ENCODE measurements around the gene NEUROD2.
"Not testable (repeated sequence)": the region's sequence is repeated elsewhere in the genome, so short reads cannot be mapped to it uniquely, and the experiment has no call there.

Gene NEUROD2

DNA sequence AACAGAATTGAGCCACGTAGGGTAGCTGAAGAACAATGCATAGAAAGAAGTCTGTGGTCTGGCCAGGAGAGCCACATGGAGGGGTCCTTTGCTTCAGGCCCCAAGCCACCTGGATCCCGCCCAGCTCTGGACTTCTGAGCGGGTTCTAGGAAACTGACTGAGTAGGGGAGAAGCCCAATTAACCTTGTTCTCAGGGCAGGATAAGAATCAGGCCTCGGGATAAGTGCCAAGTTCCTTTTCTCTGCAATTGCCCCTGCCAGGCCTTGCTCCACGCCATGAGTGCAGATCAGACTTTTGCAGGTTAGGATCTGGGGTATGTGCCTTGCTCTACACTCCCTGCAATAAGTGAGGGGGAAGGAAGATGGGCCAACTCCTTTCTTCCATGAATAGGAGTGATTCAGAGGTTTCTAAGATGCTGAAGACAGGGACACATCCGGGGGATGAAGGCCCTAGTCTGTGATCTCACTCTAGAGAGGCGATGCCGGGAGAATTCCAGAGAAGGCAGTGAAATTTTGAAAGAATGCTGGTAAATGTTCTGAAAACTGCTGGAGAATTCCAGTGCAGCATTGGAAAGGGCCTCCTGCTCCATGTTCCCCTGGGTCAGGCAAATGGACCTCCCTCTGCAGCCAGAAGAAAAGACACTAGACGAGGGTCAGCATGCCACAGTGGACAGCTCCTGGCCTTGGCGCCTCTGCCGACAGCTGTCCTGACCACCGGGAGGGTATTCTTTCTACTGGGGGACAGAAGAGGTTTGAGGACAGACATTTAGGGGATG lies 5.8 kb downstream of the NEUROD2 start:
- DNase-seq: no peak

DNA sequence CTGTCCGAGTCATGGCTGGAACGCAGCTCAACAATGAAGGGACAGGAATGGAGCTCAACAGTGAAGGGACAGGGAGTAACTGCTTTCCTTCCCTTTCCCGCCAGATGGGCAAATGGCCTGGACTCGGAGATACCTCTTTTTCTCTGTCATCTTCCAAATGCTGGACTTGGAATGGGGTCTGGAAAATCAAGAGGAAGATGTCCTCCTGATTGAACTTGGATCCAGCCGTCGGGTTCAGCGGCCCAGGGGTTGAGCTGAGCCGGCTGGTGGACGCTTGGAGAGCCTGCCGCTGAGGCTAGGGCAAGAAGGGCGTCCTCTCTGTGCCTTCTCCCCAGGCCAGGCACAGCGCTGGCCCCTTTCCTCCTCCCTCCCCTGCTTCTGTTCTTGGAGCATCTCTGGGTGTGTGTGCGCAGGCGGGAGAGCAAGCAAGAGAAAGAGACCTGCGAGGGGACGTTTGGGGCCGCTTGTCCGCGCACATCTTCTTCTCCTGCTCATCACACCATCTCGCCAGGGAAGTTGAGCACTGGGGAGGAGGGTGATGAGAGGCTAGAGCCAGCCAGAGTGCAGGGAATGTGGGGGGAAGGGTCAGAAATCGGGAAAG lies 6.6 kb downstream of the NEUROD2 start:
- DNase-seq: no peak

DNA sequence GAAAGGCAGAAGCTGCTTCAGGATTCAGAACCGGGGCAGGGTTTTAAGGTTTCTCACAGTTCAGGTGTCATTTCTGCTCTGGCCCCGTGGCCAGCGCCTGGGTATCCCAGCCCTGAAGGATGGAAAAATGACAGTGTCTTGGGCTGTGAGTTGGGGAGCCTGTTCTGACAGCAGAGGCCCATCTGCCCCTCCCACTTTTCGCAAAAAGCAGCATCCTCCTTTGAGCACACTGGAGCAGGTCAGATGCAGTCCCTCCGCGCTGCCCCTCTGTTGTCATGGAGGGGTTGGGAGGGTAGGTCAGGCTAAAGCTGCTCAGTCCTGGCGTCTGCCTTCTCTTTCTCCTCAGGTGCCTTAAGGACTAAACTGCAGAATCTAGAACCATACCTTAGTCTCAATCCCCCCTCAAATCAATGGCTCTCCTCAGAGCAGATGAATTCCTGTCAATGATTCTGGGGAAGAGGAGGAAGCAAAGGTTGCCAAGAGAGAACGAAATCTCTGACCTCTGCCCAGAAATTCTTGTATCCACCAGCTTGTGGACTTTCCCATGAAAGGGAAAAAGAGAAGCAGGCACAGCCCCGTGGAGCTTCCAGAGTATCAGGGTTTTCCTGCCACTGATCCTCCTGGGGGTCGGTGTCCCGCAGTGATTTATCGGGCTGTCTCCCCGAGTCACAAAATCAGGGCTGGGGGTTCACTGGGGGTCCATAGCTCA lies 7.3 kb downstream of the NEUROD2 start:
- DNase-seq: no peak

DNA sequence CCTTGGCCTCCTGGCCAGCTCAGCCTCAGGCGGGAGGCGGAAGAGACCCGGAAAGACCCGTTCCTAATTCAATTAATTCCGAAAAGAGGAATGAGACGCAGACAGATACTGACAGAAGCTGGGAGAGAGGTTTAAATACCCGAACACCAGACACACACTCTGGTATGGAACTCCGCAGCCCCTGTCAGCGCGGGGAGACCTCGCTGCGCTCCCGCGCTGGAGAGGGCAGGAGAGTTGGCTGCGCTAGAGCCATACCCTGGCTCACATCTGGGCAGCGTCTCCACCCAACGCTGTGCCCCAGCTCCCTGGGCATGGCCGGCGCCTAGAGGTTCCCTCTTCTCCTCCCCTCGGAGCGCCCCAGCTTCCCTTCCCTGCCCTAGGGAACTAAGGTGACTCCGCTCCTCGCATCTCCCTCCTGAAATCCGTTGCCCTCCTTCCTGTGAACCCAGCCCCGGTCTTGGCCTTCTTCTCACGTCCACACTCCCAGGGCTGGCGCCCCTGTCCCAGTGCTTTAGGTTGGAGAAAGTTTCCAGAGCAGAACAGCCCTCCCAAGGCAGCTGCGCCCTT lies 8.0 kb downstream of the NEUROD2 start:
- no peak for DNase-seq

DNA sequence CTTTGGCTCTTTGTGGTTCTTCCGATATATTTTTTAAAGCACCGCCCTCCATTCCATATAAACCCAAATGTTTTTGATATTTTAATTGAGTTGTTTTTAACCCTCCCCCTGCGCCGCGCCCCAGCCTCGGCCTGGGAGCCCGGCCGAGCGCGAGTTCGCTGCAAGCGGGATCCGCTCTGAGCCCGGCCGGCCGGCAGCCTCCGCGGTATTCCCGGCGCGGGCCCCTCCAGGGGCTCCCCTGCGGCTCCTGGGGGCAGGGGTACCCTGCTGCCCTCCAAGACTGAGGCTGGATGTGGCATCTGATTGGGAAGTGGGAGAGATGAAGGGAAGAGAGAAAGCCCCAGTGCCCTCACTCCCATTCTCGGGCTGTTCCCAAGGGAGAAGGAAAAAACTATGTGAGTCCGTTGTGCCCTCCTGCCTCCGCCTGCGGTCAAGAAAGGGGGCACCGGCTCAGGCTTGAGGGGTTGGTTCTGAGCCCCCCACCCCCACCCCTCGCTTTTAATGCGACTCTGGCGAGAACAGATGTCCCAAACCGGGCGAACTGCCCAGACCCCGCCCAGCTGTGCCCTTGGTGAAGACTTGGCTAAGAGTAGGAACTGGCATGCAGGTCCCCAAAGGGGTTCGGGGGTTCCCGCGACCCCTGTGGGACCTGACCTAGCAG lies 8.6 kb downstream of the NEUROD2 start:
- DNase-seq: no peak

DNA sequence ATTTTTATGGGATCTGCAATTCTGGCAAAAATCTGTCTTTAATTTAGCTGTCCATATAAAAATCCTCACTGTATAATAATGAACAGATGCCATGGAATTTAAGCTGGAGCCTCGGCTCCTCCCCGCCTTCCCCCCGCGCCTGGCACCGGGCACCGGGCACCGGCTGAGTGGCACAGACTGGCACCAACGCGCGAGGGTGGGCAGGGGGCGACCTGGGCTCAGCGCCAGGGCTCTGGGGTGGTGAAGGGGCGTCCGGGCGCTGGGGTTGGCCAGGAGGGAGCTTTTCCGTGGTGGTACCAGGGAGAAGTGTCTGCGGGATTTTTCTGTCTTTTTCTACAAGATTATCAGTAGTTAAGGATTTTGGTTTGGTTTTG lies 9.1 kb downstream of the NEUROD2 start:
- no peak for DNase-seq

DNA sequence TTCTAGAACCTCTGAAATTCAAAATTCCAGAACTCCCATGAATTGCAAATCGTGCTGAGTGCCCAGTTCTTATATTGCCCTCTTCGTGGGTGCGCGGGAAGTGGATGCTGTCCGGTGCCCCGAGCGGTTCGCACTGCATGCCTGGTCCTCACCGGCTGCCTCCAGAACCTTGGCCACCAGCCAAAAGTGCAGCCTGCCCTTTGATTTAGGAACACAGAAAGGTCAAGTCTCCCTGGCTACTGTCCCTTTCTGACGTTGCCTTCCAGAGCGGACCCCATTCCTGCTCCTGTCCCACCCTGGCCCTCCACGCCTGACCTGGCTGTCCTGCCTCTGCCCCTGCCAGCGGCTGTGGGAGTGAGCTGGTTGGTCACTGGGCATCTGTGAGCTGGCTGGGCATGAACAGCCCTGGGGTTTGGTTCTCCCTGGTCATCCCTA lies 9.7 kb downstream of the NEUROD2 start:
- no peak for DNase-seq

DNA sequence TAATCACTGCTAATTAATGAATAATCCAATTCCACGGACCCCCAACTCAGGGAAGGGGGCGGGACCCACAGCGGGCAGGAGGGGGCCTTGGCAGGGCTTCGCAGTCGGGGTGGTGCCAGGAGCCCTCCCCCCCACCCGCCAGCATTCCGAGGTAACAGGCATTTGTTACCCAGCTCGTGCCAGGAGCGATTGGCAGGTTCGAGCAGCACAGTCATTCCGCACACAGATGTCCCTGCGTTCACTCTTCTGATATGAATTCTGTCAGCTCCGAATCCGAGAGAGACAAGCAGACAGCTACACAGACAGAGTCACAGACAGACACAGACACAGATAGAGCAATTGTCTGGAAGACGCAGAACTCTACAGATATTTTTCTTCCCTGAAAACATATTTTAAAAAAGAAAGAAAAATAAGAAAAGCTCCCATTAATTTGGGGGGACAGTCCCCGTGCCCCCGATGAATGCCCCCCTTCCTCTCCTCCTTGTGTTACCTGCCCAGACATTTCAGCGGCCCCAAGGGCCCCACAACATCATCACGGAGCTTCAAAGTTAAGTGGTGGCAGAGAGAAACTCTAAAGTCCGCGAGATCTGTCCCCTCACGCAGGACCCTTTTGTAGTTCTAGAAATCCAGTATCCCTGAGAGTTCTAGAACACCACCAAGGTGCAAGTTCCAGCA lies 10.2 kb downstream of the NEUROD2 start:
- no peak for DNase-seq

DNA sequence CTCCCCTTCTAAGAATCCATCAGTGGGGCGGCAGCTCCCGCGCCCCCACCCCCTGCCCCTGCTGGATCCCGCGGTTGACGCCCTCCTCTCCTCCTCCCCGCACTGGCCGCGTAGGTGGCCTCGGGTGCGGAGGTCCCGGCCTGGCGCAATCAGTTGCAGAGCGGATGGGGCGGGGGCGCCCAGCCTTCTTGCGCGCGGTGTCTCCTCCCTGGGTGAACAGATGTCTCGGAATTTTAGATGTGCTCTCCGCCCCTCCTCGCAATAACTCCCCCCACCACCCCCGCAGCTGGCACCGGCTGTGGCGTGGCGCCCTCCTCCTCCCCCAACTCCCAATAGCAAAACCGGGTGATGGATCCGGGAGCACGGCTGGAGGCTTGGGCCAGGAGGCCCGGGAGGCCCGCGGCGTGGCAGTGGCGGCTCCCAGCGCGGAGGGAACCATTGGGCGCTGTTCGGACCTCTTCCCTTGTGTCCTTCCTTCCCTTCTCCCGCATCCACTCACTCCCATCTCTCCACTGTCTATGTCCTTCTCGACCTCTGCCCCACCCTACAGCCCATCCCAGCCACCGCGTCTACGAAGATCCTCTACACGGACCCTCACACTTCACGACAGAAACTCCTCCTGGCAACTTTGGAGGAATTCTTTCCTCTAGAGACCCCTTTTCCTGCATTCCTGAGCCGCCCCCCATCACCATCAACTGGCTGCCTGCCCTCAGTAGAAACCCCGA lies 11.0 kb downstream of the NEUROD2 start:
- DNase-seq: no peak

DNA sequence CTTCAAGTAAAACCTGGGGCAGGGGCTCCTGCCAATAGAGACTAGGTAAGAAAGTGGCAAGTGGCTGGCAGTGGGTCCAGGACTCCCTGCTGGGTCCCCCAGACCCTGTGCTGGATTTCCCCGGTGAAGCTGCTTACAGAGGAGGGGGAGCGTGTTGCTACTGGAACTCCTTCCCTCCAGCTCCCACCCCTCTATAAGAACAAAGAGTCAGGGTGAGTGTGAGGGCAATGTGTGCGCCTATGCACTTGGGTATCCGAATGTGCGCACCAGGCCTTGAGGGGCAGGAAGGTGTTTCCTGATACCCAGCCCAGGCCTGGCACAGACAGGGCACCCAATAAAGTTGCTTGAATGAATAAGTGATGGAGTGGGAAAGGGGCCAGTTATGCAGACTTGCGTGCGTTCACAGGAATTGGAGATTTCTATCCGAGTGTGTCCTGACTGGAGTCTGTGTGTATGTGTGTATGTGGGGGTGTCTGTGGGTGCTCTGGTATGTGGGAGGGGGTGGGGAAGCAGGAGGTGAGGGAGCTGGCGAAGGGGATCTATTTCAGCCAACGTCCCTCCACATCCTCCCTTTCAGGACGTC lies 11.7 kb downstream of the NEUROD2 start:
- no peak for DNase-seq

DNA sequence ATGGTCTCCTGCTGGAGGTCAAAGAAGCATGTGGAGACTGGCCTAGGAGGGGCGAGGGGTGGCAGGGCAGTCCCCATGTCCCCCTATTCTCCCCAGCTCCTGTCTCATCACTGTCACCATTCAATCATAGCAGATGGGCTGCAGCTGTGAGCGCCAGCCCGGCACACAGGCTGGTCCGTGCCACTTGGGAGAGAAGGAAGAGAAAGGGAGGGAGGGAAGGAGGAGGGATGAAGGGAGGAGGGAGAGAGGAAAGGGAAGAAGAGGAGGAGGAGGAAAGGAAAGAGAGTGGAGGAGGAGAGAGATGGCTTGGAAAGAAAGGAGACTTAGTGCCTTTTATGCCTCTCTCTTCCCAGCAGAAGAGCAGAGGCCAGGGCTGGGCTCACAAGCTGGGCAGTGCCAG lies 12.4 kb downstream of the NEUROD2 start:
- no peak for DNase-seq

DNA sequence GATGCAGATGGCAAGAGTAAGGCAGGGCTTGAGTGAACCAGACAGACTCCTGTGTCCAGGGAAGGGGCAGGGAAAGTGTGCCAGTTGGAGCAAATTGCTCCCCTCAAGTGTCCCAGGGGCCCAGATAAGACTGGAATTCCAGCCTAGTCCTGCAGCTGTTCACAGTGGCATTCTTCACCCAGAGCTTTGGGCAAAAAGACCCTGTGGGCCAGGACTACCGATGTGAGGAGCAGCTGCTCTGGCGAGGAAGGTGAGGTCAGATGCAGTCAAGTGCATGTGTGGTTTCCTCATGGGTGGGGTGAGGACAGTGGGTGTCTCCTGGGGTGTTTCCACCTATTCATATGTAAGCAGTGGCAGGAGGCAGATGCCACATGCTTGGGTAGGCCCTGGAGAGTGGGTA lies 14.3 kb downstream of the NEUROD2 start:
- DNase-seq: no peak

DNA sequence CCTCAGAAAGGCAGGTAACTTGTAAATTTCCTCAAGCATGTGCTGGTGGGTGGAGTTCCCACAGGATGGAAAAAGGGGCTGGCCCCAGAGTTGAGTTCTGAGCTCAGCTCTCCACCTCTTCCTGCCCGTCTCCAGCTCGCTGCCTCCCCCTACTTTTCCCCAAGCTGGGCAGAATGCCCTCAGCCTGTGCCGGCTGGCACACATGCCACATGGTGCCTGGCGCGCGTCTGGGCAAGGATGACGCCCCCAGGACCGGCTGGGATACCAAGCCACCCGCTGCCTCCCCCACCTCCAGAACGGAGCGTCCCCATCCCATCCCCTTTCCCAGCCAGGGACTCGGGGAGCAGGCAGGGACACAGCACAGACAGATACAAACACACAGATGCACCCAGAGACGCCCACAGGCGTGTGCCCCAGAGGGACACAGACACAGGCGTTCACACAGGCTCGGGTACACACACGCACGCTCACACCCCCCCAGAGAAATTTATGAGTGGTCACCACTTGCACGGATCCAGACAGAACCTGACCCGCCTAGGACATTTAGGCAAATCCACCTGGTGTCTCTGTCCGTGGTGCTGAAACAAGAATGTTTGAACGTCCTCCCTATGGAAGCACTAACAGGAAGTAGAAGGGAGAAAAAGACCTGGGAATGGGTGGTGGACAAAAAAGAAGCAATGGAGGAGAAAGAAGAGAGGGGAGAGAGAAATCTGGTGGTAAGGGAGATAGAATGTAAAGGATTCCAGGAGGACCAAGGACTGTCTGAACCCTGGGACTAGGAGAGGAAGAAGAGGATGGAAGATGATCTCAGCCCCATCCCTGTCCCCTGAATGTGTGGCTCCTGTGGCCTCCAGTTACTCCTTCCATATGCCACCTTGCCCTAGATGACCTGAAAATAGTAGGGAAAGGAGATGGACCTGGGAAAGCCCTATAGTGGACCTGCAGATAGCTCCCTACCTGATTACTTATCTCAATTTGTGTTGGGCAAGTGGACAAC lies 15.5 kb downstream of the NEUROD2 start:
- no peak for DNase-seq

DNA sequence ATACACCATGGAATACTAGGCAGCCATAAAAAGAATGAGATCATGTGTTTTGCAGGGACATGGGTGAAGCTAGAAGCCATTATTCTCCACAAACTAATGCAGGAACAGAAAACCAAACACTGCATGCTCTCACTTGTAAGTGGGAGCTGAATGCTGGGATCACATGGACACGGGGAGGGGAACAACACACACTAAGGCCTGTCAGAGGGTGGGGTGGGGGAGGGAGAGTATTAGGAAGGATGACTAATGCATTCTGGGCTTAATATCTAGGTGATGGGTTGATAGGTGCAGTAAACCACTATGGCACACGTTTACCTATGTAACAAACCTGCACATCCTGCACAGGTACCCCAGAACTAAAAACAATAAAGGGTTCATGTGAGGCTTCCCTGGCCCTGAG lies 17.5 kb downstream of the NEUROD2 start:
- DNase-seq: not testable (repeated sequence)

DNA sequence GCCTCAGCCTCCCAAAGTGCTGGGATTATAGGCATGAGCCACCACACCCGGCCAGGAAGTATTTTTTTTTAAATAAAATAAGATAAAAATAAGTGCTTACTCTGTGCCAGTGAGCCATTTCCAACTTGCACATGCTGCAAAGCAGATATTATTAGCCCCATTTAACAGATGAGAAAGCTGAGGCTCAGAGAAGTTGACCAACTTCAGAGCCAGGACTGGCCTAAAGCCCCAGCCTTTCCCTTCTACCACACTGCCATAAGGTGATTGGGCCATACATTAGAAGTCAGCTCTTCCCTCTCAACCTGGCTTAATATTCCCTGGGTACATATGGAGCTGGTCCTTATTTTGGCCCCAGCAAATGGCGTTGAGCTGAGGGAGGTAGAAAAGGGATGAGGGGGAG lies 25.1 kb downstream of the NEUROD2 start:
- DNase-seq: no peak

DNA sequence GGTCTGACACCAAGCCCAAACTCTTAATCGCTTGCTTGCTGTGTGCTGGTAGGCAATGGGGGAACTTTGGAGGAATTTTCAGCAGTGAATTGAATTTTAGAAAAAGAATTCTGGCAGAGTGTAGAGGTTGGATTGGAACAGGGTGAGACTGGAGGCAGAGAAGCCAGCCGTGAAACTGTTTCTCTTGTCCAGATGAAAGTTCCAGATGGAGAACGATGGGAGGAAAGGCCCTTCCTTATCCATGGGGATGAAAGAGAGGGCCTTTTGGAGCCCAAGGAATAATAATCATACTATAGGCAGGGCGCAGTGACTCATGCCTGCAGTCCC lies 26.0 kb downstream of the NEUROD2 start:
- DNase-seq: no peak

DNA sequence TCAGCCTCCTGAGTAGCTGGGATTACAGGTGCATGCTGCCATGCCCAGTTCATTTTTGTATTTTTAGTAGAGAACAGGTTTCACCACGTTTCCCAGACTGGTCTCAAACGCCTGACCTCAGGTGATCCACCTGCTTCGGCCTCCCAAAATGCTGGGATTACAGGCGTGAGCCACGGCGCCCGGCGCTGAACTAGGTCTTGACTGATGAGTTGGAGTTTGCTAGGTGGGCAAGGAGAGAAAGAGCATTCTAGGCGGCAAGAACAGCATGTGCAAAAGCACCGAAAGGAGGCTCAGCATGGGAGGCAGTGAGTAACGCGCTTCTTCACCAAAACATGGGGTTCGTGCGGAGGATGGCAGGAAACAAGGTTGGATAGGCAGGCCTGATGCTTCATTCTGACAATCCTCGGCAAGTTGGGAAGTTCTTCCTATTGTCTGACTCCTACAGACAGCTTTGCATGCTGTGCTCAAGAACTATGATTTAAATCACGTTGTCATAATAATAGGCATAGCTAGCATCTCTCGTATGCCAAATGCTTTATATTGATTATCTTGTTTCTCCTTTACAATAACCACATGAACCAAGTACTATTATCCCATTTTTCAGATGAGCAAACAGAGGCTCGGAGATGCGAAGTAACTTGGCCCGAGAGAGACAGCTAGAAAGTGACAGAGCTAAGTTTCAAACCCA lies 26.5 kb downstream of the NEUROD2 start:
- no peak for DNase-seq

DNA sequence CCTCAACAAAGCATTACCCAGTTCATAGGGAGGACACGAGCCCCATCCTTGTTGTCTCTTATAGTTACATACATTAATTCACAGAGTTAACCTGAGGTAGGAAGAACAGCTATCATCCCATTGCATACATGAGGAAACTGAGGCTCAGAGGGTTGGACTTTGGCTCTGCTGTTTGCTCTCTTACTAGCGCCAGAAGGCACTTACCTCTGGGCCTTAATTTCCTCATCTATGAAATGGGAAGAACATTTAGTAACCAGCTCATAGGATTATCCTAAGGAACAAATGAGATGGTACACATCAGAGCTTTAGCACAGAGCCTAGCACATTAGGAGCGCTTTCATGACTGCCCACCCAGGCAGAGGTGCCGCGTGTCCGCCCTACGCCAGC lies 27.6 kb downstream of the NEUROD2 start:
- DNase-seq: no peak

DNA sequence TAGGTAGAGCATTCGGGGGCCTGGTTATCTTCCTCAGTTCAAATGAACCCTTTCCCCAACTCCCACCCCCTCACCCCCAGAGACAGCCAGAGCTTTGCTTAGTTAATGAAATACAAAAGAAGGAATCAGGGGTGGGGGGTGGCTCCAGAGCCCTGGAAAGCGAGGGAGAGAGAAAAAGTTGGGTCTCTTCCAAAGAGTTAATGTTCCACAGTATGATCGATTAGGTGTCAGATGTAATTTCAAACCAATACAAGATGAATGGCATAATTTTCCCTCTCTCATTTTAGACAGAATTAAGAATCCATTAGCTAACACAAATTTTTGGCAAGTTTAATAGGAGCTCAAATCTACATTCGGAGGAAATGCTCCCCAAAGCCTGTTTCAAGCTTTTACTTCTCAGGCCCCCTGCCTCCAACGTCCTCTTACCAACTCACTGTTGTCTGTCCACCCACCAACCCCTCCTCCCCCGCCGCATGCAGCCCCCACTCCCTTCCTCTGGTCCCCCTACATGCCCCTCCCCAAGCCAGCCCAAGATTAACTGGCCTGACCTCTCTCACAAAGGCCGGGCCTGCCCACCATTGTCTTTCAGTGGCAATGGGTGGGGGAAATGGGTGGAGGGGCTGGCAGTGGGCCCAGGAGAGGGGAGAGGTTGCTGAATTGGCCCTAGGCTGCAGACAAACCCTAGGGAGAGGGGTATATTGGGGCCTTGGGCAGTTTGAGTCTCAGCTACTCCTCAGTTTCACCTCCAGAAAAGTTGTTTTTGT lies 28.2 kb downstream of the NEUROD2 start:
- no peak for DNase-seq
